GM21447 (cell line): ENCODE measurements around the gene CCDC112.
"Not testable (repeated sequence)": the region's sequence is repeated elsewhere in the genome, so short reads cannot be mapped to it uniquely, and the experiment has no call there.

Experiments
- ATAC-seq: cut with Tn5 transposase; IDR thresholded peaks from one replicate; pipeline ENCODE4 v1.9.1; 2021; ENCODE audit not compliant: unreplicated experiment

The CCDC112 gene

GRCh38 chr5:115296124-115297022 lies at the start of gene CCDC112:
CCDC112 (minus strand) TSS chr5:115296654; CDS start chr5:115296543, 111 bp downstream.
- ATAC-seq = peak; percentile 75

GRCh38 chr5:115345344-115345743 lies 48.9 kb upstream of the CCDC112 start:
- ATAC-seq = no peak

GRCh38 chr5:115343855-115344254 lies 47.4 kb upstream of the CCDC112 start:
- ATAC-seq = no peak

DNA sequence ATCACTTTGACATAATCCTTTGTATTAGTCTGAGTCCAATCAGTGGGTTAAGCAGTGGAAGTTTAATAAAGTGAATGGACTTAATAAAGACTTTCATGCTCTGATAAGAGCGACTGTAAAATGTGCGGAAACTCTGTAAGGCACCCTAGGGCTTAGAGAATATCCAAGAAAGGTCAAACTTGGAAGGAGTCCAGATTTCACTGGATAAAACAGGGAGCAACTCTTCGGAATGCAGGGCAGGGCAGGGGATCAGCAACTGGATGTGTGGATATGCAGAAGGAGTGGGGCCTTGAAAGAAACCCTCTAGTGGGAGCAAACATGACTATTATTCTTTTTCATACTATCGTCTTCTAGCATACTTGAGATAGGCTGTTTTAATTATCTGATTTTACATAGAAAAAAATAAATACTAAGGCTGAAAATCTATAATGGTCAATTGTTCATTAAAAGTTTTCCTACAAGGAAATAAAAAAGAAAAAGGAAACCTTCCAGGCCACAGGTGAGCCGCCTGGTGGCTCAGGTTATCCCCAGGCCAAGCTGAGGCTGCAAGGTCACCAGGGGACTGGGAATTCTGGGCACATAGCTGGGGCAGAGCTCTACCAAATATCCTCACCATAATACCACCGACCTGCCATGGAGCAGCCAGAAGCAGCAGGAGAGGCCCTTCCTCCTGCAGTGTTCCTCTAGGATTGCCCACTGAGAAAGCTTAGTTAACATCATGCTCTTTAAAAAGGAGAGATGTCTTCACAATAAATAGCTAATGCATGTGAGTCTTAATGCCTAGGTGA lies 46.3 kb upstream of the CCDC112 start:
- ATAC-seq = no peak

DNA sequence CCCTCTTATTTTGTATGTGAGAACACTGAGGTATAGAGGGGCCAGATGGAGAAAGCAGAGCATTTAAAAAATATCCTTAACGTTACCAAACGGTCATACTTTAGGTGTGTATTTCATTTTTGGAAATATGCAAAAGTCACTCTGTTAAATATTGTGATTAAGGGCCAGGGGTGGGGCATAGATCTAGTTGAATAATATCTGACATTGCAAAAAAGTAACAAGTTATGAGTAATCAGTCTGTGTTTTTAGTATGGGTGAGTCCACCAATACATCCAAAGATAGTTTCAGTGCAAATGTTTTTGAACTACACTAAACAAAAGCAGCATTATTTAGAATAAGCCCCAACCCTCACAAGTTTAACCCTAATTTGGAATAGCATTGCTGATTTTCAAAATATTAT lies 45.3 kb upstream of the CCDC112 start:
- ATAC-seq = no peak

- ATAC-seq = no peak
Observed at GRCh38 chr5:115338851-115339250, 42.4 kb upstream of the CCDC112 start.

DNA sequence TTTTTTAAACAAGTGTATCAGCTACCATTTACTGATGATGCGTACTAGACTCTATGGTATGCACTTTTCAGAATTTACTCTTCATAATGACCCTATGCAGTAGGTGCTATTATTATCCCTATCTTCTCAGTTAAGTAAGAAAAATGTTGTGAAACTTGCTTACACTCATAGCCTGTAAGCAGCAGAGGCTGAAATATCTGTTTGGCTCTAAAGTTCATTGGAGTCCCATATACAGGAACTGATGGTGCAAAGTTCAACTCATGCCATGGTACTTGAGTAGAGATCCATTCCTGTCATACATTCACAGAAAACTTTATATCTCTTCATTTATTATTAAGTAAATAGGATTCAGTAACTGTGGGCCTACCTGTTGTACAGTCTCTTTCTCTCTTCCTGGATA lies 41.4 kb upstream of the CCDC112 start:
- ATAC-seq = no peak

DNA sequence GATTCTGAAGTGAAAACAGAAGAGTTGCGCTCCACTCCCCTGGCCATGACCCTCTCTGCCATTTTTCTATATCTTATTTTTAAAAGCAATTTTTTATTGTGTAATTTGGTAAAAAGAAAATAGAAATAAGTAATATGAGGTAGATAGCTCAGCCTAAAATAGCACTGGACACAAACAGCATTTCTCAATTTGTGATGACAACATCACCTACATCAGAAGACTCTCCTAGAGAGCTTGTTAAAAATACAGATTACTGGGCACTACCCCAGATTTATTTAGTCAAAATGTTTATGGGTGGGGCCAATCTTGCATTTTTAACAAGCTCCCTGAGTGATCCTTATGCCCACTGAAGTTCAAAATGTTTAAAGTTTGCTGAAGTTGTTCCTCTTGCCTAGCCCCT lies 40.5 kb upstream of the CCDC112 start:
- no peak for ATAC-seq

GRCh38 chr5:115336201-115336720 lies 39.8 kb upstream of the CCDC112 start:
- no peak for ATAC-seq

DNA sequence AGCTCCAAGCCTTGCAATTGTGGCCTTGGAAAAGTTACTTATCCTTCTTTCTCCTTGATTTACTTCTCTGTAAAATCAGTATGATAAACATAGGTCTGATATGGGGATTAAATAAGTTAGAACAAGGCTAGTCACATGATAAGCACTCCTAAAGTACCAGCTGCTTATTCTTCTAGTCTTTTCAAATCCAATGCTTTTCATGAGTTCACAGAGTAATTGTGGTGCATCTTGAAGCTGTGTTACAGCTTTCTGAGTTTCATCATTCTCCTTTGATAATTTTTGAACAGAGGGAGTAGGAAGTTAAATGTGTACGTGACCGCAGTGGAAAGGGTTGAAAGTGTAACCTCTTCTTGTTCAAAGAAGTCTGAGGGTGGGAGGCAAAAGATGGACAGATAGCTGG lies 38.8 kb upstream of the CCDC112 start:
- ATAC-seq = no peak

DNA sequence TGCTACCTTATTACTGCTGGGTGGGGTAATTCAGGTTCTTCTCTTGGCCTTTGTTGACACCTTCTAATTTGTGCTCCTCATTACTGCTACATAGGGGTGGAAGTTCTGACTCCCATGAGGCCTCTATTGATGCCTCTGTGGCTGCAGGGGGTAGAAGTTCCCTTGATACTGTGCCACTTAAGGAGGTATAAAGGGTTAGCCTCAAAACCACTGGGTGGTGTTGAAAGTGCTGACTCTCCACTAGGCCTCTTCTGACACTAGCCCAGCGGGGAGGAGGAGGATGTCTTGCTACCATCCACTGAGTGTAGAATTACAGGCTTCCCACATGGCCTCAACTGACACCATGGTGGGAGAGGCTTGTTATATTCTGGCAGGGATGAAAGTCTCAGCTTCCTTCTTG lies 36.7 kb upstream of the CCDC112 start:
- no peak for ATAC-seq

DNA sequence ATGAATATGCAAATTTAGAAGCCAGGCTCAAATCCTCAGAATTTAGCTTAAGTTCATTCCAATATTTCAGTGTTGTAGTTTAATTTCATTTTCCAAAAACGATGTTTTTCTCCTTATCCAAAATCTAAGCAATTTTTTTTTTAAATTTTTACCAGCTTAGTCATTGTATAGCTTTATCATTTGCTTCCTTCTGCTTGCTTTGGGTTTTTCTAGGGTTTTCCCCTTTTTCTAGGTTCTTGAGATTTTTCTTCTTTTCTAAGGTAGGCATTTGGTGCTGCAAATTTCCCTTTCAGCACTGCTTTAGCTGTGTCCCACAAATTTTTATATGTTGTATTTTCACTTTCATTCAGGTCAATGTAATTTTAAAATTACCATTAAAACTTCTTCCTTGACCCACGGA lies 34.4 kb upstream of the CCDC112 start:
- no peak for ATAC-seq

GRCh38 chr5:115329475-115329874 lies 33.0 kb upstream of the CCDC112 start:
- ATAC-seq = no peak

- not testable (repeated sequence) for ATAC-seq
Observed at GRCh38 chr5:115328617-115329274, 32.3 kb upstream of the CCDC112 start.

GRCh38 chr5:115325296-115325959 lies 29.0 kb upstream of the CCDC112 start:
- ATAC-seq = no peak

- ATAC-seq = no peak
Observed at GRCh38 chr5:115324021-115324420, 27.6 kb upstream of the CCDC112 start.

GRCh38 chr5:115322729-115323128 lies 26.3 kb upstream of the CCDC112 start:
- ATAC-seq = no peak

- no peak for ATAC-seq
Observed at GRCh38 chr5:115321309-115321708, 24.9 kb upstream of the CCDC112 start.

GRCh38 chr5:115320515-115320914 lies 24.1 kb upstream of the CCDC112 start:
- ATAC-seq = no peak

GRCh38 chr5:115320006-115320405 lies 23.6 kb upstream of the CCDC112 start:
- ATAC-seq = no peak

GRCh38 chr5:115319007-115319406 lies 22.6 kb upstream of the CCDC112 start:
- no peak for ATAC-seq
